ENCODE measurements around the gene RFX4.

RFX4 gene

DNA sequence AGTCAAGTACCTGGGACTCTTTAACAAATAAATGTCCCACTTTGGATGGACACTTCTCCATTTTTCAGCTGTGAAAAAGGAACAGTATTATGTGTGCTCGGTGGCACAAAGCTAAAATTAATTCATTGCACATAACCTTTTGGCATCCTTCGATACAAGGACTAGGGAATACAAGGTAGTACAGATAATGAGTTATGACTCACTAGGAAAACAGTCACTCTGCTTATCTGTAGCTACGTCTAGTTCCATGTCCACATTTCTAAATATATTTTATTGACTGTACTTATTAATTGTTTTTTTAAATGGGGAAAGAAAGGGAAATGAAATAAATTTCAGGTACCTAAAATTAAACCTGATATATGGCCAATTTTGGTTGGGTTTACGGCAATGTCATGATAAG is 156.5 kb downstream of the RFX4 start:
- DNase-seq: no peak

DNA sequence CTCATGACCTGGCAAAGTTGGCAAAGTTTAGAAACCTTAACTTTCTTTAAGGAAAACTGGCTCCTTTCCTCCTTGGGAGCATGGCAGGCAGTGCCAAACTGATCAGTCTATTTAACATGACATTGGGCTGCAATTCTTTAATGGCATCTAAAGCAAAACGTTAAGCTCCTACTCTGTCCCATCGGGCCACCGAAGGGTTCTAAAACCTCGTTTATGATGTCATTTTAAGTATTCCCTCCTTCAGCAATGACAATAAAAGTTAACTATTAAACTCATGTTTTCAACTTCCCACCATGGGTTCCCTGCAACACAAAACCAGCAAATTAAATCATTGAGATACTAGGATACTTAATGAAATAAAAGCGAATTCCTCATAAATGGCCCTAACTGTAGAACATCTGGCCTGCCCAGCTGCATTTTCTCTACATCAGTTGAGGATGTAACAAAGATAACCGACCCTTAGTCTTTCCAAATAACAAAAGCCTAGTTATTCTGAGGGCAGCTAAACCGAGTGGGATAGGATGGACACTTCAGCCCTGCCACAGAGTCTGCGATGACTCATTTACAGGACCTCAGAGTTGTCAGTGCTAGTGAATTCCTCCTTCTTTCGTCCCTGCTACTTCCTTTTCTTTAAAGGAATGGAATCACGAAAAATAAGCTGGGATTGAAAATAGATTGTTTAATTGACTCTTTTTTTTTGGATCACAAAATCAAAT is 157.2 kb downstream of the RFX4 start:
- no peak for DNase-seq

DNA sequence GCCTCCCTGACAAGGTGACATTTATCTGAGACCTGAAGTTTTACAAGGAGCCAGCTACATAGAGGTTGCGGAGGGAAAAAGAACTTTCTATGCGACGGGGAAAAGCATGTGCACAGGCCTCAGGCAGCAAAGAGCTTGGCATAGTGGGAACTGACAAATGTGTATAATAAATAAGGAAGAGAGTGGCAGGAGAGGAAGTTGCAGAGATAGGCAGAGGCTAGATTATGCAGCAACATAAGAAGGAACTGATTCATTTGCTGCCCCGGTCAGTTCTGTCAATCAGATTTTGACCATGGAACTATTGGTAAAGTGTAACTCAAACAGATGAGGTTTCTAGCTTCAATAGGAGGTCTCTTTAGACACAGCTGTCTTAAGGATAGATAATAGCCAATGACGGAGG is 158.0 kb downstream of the RFX4 start:
- DNase-seq: no peak

DNA sequence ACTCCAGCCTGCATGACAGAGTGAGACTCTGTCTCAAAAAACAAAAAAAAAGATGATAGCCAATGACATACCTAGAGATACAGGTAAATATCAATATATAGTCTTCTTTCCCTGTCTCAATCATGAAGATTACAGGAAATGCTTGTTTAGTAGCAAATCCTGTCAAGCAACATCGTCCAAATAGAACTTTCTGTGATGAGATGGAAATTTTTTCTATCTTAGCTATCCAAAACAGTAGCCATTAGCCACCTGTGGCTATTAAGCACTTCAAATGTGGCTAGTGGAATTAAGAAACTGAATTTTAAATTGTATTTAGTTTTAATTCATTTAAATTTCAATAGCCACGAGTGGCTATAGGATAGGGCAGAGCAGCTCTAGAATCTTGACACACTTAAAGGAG is 158.4 kb downstream of the RFX4 start:
- no peak for DNase-seq

DNA sequence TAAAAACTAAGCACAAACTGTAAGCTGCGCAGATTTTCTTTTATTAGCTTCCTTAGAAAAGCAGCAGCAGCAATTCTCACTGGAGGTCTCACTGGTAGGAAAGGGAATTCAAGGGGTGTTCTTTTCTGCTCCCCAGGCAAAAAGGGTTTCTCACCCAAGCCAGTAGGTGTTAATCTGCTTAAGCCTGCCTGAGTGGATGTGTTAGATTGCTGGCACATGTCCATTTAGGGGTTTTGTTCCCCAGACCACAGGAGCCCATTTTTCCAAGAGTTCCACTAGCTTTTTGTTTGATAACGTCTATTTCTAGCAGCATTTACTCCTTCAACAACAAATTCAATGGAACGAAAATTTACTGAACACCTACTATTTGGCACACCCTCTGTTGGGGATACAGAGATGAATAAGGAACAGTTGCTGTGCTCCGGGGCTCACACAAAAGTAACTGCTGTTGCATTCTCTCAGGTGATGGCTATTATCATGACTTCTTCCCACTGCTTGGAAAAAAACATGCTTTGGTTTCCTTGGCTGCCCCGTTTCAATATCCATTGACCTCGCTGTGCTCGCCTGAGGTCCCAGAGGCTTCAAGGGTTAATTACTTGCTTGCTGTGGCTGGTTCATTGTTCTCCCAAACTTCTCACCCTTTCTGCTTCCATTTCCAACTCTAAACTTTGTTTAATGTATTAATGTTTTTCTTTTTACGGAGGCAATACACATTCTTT is 160.6 kb downstream of the RFX4 start:
- no peak for DNase-seq

DNA sequence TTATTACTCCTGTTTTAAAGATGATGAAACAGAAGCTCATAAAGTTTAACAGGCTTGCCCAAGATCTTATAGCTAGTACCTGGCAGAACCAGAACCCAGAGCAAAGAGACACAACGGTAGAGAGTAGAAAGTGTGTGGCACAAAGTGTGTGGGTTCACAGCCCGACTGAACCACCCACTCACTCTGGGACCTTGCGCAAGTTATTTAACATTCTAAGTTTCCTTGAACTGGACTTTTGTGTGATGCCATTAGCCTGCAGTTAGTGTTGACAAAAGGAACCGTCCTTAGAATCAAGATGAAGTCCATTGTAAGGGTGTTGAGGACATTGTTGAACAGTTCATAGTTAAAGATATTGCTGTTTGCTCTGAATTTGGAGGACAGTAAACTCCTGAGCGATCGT is 161.8 kb downstream of the RFX4 start:
- no peak for DNase-seq

DNA sequence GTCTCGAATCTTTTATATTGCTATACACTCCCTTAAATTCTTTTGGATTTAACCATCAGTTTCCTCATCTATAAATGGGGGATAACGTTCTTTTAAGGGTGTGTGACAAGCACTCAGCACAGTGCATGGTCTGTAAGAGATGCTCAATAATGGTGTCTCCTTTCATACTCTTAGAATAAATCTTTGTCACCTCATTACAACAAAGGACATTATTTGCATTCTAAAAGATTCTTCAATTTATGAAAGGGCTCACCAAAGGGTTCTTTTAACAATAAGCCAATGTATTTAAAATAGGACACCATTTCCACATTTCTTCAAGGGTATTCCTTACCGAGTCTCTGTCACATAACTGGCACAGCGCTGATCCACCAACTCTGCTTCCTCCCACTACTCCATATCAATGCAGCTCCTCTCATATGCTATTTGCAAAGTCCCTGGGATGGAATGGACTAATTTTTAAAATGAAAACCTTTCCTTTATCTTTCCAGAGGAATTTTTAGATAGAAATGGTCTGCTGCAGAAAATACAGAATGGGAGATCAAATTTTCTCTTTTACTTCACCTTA is 162.5 kb downstream of the RFX4 start:
- no peak for DNase-seq

DNA sequence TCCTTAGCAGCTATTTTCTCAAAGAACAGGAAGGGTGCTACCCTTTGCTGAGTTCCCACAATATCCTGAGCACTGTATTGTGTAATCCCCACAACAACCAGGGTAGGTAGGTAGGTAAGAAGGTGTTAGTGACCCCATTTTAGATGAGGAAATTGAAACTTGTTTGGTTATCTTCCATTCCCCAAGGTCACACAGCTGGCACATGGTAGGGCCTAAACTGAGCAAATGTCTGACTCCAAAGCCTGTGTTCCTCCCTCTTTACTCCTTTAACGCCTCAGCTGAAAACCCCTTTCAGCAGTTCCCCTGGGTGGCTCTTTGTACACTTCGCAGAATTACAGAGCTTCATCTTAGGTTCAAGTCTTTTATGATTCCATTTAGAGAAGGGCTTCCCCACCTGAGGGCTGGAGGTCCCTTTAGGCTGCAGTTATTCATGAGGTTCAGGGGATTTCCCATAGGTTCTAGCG is 165.2 kb downstream of the RFX4 start:
- no peak for DNase-seq

DNA sequence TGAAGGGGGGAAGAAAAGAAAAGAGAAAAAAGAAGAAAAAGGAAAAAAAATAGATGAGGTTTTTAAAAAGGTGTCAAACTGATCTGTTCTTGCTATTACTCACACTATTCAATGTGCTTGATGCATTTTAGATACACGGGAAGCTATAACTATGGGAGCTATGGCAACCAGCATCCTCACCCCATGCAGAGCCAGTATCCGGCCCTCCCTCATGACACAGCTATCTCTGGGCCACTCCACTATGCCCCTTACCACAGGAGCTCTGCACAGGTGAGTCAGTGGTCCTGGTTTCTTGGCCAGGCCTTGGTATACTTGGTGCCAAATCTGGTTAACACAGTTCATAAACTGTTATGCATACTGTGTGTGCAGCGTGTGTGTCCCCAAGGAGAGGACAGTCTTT is 167.7 kb downstream of the RFX4 start:
- DNase-seq: no peak

DNA sequence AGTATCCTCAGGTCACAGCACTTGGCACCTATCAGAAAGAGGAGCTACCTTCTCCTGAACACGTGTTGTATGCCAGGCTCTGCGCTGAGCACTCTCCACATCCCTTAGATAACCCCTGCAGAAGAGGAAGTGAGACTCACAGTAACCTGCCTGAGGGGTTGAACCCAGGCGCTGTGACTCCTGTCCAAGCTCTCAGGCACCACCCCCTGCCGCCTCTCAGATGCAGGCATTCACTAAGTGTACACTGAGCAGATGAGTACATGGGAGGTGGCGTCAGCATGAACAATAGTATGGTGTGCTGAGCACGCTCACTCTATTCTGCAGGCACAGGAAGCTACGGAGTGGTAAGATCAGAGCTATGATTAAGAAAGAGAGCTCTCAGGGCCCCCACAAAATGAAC is 170.7 kb downstream of the RFX4 start:
- DNase-seq: no peak

DNA sequence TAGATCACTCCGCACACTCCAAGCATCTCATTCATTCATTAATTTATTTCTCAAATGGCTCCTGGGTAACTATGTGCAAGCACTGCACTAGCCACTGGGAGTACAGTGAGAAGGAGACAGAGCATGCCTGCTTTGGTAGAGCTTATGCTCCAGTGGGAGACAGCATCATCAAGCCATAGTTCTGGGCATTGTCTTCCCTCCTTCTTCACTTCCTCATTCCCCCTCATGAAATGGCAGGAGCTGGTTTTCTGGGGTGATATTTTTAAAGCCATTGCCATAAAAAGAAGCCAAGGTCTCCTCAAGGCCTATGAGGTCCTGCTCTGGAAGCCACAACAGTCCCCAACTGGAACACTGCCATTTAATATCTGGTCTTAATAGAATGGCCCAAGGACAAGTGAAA is 171.5 kb downstream of the RFX4 start:
- DNase-seq: no peak

DNA sequence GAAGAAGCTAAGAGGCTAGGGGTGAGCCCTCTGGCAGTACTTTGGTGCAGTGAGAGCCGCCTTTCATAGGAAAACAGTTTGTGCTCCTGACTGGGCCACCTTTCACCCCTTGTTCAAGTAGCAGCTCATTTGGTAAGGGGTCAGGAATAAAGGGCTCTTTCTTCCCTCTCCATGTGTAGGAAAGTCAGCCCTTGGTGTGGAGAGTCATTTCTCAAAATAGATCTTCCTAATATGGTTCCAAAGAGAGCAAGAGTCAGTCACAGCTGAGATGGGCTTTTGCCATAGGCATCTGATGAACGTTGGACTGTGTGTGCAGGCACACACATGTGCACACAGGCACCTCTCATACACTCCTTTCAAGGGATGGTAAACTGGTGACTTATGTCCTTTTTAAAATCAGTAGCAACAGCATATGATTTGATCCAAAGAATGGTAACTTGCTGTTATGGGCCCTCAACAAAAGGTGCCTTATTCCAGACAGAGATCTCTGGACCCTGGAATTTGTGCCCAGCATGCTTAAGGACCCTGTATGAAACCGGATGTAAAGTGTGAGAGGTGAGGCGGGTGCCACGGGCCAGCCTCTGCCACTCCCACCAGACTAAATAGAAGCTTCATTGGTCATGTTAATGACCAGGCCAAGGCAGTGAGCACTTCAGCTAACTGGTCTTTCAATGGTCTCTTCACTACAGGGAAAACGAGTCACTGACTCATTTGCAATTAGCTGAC is 175.0 kb downstream of the RFX4 start:
- no peak for DNase-seq

DNA sequence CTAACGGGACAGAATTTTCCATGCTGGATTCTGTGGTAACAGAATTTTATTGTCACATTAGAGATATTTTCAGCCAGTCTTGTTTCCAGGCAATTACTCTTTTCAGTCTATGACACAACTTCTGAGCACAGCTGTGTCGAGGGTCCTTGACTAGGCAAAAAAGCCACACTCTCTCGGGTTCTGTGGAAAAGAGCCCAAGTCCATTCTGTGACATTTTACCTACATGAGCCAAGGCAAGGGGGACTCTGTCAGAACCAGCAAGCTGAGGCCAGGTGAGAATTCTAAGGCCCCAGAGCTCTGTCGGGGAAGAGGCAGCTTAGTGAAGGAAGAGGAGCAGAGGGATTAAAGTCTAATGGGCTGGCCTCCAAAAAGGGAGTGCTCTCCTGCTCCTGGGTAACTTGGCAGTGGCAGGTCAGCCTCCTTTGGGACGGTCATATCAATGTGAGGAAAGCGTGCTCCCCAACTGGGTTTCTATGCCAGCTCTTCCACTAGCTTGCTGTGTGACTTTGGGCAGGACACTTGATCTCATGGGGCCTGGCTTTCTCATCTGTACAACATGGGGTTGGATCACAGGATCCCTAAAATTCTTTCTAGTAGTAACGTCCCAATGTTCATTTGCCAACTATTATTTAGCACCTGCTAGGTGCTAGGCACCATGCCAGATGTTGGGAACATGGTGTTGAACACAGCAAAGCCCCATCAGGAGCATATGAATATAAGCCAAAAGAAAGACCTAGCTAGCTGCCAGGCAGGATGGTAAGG is 175.7 kb downstream of the RFX4 start:
- DNase-seq: no peak

DNA sequence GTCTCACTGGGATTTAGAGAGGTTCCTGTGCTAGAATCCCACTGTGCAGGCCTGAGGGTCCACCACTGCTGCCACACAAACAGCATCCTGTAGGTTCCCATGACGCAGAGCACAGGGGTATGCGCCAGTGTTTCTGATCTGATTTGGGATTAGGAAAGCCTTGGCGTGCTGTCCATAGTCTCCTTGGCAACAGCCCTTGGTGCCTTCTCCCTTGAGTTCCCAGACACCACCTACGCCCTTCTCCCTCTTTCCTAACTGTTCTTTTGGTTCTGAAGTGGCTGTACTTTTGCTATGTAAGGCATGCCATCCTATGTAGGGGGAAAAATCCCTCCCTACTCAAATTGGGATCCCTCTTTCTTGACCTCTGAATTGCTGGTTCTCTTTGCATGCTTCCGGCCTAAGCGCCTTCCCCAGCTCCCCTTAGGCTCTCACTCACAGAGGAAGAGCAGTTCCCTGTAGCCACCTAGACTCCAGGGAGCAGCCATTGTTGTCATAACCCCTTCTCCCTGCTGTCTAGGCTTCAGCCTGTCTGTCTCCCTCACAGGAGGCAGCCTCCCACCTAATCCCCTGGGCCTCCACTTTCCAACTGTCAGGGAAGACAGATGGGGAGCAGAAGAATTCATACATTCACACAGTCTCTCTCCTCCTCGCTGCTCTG is 176.9 kb downstream of the RFX4 start:
- DNase-seq: no peak

DNA sequence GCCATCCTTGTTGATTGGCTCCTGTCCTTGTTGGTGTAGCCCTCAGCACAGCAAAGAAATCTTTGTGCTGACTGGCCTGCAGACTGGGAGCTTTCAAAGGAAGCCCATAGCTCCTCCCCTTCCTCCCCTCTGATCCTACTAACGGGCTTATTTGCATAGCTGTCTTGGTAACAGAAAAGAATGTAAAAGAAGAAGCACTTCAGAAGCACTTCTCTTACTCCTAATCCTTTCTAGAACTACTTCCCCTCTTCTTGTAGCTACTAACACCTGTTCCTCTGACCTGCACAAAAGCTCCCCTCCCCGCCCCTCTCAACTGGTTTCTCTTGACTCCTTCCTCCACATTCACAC is 177.4 kb downstream of the RFX4 start:
- no peak for DNase-seq

DNA sequence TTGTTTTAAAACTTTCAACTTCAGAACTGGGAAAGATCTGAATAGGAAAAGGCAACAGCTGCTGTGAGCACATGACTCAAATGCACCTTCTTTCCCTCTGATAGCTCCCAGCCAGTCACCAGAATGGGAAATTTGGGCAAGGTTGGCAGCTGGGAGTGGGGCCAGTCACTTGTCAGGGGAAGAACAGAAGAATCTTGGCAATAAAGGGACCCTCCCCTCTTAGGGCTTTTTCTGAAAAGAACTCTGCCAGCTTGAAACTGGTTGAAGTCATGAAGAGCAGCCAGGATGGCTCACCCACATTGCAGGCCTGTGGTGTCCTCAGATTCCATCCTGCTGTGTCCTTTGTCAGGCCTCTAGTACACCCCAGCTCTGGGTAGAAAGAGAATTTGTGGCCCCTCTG is 181.4 kb downstream of the RFX4 start:
- DNase-seq: no peak

DNA sequence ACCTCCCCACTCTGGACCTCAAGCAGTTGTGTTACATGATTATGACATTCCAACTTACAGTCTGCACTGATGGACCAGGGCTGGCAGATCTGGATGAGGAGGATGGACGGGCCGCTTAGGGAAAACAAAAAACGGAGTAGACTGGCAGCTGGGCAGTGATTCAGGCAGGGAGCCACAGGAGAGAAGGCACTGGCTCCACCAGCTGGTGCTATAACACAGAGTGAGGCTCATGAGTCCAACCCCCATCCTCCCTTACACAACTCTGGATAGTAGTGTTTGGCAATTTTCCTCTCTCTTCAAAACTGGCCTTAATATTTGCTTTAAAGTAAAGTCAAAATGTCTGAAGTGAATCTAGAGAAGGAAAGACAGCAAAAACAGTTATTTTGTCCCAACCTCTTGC is 181.9 kb downstream of the RFX4 start:
- DNase-seq: no peak

DNA sequence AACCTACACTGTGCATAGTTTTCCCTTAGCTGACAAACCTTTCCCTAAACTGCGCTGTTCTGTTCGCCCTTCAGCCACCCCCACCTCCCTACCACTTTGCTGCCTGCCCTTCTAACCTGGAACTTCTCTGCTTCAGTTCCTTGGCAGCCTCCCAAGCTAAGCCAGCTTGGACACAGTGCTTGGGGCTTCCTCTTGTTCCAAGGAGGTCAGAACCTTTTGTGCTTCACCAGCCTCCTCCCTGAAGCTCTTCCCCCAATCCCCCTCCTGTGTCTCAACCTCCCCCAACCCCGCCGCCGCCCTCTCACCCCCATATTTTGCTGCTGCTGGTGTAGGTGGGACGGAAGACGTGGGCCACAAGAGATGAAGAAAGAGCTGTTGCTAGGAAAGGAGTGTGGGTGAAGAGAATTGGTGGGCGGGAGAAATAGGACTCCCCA is 183.6 kb downstream of the RFX4 start:
- no peak for DNase-seq

DNA sequence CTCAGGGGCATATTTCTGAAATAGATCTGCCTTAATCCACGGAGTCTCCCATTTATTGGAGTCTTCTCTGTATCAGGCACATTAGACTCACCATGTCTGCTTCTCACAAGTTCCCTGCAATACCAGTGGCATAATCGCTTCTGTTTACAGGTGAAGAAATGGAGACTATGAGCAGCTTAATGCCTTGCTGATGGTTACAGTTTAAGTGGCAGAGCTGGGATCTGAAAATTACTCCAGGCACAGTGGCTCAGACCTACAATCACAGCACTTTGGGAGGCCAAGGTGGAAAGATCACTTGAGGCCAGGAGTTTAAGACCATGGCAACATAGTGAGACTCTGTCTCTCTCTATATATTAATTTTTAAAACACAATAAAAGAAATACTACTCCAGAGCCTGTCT is 184.4 kb downstream of the RFX4 start:
- no peak for DNase-seq

DNA sequence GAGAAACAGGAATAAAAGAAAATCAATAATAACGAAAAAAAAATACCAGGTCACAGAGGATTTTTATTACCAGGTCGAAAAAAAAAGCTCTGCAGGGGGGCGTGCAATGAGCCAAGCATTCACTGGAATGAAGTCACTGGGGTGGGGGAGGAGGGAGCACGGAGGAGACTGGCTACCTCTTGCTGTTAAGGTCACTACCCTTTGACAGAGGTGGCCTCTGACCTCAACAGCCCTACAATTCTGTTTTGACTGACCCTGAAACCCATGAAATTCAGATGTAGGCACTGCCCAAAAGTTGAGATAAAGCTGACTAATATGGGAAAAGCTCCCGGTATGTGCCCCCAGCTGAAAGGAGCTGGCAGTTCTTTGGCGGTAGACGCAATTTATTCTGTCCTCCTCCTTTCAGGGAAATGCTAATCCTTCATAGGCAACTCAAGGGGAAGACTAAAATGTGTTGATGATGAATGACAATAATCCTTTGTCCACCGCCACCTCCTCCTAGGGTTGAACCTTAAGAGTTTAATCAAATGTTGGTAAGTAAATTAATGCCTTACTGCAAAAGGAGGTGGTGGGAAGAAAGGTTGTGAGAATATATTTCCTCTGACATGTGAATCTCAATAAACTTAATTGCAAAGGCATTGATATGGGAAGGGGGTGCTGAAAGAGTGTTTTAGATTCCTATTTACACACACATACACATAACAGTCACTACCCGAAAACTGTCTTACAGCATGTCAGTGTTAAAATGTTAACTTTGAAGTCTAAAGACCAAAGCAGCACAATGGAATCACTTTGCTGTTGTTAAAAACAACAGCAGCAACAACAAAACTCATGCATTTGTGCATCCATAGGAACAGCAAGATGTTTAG is 185.4 kb downstream of the RFX4 start:
- DNase-seq: no peak

DNA sequence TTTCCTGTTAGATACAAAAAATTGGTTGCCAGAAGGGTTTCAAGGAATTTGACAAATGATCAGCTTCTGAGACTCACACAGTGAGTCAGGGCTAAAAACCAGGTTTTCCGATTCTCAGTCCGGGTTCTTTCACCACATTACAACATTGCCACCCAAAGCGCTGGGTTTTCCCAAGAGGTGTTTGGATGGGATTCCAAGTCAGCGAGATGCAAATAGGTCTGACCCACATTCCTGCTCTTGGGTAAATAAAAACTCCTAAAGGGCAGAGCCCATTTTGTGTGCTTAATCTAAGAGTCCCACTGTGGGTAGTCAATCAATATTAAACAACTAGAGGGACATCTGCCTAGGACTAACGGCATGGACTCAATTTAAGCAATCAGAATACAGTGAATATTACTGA is 186.3 kb downstream of the RFX4 start:
- DNase-seq: no peak

All from NCI-H1092 (cell line).